KG1 (cell line): ENCODE results near the gene TBL1Y.
"Not testable (repeated sequence)": the region's sequence is repeated elsewhere in the genome, so short reads cannot be mapped to it uniquely, and the experiment has no call there.

Experiments
- DNase-seq: peaks from one replicate; lab custom pipeline; 2025; lab: John Stamatoyannopoulos, UW

The TBL1Y gene

DNA sequence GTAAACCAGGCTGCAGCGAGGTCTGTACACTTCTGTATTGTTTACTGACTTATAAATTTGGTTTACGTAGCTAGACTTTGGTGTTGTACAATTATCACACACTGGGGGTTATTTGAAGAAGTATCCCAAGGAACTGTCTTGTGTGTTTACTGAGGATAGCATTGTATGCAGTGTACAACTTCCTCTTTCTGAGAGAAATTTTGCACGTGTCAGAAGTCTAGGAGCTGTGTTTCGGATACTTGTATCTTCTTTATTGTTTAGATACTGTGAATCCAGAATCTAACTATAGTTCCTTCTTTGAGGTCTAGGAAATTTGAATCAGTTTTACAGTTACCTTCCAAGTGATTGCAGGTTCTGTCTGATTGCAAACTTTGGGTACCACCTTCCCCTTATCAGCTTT is 64.5 kb downstream of the TBL1Y start:
- DNase-seq, result no peak

DNA sequence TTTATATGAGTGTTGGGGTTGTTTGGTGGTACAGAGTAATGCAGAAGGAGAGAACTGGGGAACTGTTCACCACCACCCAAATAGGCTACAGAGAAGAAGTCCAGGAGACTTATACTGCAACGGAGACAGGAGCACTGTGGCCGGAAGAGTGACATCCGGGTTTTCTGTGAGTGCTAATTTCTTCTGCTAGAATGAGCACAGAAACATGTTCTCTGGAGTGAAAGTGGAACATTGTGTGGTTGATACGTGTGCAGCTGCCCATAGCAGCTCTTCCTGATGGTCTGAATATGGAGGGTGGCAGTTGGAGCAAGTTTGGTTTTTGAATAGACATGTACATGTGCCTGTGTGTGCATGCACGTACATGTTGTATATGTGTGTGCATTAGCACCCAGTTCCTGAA is 67.3 kb downstream of the TBL1Y start:
- no peak for DNase-seq

DNA sequence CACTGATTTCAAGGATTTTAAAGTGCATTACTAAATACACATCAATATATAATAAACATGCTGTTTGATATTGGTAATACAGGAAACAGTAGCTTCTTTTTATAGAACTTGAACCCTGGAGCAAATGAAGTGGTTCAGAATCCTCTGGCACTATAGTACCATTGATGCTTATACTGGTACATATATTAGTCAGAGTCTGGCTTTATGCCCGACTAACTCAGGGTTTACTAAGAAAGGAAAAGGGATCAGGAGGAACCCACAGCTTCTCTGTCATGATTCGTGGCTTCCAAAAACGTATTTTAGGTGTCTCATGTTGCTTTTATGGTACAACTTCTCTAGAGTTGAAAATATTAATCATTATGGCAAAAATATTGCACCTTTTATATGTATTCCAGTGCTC is 72.7 kb downstream of the TBL1Y start:
- DNase-seq, result no peak

DNA sequence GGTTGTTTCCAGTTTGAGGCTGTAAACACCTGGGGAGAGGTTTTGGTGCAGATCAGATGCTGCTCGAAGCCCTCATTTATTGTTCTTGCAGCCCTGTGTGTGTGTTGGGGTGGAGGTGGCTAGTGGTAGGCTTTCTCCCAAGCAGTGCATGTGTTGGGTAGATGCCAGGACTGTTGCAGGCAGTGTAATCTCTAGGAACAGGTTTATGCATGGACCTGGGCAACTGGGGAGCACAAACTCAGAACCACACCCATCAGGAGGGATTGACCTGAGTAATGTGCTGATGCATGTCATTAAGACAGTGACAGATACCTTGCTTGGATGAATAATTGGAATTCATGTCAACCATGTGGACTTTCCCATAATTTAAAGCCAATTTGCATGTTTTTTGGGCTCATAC is 77.3 kb downstream of the TBL1Y start:
- no peak for DNase-seq

DNA sequence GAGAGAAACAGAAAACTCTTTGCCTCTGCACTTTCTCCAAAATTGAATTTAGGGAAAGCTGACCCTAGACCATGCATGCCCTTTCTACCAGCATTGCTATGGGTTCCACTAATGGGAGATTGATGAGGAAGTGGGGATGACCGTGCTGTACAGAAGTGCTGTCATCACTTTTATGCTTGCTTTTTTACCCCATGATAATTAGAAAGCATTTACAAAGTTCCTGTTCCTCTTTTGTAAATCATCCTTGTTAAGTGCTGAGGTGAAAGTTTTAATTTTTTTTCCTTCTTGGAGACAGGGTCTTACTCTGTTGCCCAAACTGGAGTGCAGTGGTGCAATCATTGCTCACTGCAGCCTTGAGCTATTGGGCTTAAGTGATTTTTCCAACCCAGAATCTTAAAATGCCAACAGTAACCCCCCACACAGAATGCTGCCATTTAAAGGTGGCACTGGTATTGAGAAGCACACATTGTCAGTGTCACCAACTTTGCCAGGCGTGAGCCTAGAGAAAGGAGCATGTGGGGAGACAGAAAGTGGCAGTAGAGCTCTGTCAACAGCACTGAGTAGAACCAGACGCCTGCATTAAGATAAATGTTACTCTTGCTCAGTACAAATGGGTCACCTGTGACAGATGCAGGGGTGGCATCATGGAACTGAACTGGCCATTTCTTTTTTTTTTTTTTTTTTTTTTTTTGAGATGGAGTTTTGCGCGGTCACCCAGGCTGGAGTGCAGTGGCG is 79.6 kb downstream of the TBL1Y start:
- no peak for DNase-seq

DNA sequence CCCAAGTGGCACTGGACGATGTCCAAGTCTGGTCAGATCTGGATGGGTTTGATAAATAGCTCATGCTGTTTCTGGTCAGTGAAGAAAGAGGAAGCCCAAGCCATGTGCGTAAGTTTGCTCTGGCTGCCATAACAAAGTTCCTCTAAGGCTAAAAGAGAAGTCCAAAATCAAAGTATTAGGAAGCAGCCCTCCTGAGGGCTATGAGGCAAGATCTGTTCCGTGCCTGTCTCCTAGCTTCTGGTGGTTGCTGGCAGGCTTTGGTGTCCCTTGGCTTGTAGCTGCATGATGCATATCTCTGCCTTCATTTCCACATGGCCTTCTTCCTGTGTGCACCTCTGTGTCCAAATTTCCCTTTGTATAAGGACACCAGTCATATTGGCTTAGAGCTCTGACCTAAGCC is 81.5 kb downstream of the TBL1Y start:
- no peak for DNase-seq

DNA sequence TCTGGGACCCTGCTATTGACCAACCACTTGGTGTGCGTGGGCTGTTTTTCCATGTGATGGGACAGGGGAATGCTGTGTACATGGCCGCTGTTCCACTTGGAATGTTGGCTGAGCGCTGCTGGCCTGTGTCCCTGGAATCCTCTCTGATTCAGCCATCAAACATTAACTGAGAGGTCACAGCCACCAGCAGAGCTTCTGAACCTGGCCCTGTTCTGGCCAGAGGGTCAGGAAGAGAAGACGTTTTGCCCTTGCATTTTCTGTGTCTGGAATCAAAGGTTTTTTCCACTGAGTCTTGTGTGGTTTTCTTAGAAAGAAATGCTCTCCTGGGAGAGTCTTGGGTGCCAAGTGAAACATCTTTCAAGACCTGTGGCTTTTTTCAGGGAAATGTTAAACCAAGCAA is 85.5 kb downstream of the TBL1Y start:
- DNase-seq, result no peak

DNA sequence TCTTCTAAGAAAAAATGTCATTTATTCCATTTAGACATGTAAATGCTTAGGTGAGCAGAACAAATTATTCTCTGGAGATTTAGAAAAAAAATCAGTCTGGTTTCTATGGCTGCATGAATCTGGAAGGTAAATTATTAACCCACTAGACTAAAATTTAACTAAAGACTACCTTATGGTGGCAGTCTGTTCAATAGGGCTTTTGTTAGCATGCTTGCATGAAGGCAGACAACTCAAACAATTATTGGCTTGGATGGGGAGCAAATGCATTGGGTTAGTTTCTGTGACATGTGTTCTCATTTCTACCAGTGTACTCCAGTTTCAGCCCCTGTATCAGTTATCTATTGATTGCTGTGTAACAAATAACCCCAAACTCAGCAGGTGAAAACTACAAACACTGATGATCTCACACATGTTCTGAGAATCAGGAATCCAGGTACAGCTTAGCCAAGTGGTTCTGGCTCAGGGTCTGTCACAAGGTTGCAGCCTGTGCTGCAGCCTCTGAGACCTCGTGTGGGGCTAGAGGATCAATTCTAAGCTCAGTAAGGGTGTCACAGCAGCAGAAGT is 87.1 kb downstream of the TBL1Y start:
- DNase-seq, result no peak

DNA sequence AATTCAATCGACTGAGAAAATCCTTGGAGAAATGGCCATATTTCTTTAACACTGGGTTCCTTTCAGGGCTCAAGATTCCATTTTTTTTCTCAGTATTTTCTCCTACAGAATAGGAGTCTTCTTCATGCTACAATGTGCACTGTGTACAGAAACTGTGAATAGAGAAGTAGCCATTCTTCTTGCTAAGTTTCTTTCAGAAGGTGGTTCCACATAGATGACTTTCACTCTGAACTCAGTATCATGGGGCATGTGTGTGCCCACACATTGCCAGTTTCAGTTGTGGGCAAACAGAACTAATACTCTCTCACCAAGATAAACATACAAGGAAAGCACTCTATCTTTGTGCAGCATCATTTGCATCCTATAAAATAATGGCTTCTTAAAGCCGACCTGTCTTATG is 89.4 kb downstream of the TBL1Y start:
- no peak for DNase-seq

DNA sequence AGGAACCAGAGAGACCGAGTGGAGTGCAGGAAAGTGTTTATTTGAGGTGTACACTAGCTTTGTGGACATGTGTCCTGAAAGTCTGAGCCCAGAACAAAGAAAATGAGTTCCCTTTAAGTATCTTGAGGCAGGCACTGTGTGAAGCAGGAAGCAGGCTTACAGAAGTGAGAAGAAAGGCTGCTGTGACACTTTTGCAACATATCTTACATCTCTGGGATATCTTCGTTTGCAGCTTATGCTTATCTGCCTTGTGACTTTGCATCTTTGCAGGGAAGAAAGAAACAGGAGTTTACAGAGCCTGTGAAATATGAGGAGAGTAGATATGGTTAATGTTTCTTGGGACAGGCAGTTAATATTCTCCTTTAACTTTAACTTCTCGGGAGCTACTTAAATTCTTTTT is 92.1 kb downstream of the TBL1Y start:
- DNase-seq, result no peak

DNA sequence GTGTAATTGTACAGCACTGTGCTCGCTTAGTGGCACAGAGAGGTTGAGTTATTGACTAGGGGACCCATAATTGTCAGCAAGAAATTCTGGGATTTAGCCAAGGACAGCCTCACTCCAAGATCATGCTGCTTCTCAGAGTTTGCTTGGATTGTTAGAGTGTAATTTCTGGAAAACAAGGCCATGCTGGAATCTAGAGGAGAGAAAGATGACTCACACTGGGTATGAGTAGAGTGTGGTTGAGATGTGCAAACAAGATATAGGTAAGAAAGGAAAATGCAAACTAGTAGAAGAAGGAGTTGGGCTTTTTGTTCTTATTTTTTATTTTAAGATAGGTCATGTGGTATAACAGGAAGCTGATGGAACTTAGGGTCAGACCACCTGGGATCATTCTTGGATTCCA is 97.4 kb downstream of the TBL1Y start:
- no peak for DNase-seq

DNA sequence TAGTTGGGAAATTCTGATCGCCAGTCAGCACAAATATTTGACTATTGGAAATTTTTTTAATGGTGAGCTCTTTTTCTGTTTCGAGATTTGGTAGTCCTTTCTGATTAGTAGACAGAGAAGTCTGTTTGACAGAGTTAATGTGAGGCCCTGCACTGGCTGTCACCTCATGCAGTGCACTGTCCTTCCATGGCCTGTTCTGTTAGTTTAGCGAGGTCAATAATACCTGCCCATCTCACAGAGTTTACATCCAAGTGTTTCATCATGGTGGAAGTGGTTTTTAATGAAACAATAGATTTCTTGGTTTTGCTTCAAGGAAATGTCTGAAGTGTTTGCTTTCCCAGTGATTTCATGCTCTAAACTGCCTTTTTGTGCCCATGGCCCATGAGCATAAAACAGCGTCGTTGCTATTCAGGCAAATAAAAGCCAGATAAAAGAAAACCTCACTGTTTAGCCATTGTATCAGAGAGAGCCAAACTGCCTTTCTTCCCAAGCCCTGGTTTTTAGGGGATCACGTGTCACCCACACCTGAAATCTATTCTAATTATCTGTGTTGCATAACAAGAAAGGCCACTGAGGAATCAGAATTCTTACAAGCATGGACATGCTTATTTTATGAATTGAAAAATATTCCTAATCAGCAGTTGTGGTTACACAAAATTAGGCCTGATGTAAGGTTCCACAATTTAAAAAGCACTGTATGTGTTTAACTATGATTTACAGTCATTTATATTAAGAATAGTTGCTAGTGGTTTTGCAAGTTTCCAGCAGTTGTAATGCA is 98.3 kb downstream of the TBL1Y start:
- DNase-seq, result no peak

DNA sequence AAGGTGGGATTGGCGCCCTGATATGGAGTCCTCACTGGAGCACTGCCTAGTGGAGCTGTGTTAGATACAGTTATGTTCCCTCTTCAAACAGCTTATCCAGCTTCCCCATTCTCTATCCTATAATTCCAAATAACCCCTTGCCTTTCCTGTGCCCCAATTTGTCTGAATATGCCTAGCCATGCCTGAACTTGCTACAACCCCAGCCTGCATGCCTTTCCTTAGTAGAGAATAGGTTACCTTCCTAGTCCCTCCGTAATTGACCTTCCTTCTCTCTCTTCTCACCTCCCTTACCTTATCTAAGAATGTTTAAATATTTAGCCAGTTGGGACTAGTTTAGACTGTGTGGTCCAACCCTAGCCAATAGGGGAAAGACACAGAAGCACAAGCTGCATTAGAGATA is 102.6 kb downstream of the TBL1Y start:
- no peak for DNase-seq

DNA sequence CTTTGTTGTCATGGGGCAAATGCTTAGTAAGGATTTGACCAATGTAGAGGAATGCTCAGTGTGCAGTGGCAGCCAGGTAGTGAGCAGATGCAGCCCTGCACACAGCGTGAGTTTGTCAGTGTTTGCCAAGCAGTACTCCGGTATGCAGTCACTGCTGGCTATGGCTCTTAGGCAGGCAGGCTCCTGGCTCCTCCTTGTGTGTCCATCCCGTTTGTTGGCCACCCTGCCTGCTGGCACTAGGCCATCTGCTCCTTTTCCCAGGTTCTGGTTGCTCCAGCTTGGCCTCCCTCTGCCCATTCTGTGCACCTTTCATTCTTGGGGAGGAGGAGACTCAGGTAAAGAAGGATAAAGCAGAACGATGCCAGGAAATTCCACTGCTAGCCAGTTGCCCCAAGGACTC is 106.0 kb downstream of the TBL1Y start:
- no peak for DNase-seq

DNA sequence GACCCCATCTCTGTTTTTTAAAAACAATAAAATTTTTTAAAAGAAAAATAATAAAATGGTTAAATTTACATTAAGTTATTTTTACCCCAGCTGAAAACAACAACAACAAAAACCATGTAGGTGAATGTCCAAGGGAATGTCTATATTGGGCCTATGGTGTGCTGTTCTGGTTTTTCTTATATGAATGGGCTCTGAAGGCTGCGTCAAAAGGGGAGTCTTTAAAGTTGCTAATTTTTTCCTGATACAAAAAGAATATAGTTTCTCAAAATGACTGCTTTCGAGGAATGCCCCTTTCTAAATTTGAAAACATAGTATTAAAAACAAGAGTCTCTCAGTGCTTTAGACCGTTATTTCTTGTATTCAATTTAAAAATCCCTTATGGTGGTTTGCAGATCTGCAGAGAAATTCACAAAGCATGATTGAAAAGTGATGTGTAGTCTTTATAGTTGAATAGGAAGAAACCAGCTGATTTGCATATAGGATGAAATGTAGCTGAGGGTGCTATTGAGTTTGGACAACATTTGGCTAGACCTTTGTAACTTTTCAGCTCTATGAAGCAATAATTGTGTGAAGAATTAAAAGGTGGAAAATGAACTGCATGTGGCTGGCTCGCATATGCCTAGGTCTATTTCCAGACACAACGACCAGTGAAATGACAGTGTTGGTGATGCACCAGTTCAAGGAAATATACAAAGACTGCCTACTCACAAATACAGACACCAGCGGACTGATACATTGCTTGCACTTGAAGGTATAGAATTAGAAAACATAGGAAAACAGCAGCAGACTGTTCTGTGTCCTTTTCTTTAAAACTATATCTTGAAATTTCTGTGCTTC is 107.0 kb downstream of the TBL1Y start:
- no peak for DNase-seq

DNA sequence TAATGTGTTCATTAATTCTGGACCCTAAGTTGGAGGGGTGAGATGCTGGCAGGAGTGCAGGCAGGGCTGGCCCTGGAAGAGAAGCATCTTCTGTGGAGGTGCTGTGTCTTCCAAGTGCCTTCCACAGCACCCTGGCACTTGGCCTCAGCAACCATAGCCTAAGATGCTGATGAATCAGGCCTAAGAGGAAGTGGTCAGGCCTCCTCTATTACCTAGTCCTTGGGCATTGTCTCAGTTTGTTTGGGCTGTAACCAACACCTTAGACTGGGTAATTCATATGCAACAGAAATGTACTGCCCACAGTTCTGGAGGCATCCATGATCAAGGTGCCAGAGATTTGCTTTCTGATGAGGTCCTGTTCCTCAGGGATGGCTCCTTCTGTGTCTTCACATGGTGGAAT is 128.5 kb downstream of the TBL1Y start:
- no peak for DNase-seq

DNA sequence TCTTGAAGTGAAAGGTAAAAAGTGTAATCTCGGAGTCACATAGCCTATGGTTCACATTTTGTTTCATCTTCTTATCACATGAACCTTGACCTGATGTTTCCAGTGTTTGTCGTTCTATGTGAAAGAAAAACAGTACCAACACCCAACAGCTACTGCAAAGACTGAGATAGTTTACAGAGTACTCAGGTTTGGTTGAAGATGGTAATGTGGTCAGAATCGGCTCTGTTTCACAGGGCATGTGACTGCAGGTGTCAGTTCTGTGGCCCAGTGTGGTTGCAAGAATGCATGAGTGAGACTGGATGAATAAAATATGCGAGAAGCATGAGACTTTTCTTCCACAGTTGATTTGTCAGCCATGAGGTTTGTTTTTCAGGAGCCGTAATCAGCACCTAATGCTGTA is 130.2 kb downstream of the TBL1Y start:
- DNase-seq, result no peak

DNA sequence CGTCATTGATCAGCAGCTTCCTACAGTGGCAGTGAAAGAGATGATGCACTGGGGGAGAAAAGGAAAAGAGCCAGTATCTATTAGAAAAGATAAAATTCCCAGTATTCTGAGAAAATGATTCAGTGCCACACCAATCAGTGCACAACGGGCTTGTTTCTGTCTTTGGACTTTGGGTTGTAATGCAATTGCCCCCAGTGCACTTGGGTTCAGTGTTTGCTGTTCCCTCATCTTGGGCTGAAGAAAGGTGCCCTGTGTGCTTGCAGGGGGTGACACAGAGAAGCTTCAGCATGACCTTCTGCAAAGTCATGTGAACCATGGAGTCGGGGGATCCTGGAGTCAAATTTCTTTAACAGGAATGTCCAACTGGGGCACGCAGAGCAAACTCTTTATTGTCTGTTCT is 131.5 kb downstream of the TBL1Y start:
- DNase-seq, result no peak

DNA sequence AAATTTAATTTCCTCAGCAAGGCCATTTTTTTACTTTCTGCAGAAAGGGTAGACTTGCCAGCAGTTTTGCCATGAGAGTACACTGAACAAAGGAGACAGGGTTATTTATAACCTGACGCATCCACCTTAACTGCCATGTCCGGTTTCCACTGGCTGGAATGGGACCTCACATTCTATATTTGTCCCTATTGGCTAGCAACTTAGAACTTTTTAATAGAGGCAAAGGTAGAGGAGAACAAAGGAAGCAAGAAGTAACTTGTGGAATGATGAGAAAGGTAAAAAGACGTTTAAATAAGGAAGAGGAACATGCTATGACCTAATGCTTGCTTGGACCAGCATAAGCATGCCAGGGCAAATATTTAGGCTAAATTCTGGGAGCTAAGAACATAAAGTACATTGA is 142.0 kb downstream of the TBL1Y start:
- DNase-seq, result not testable (repeated sequence)

DNA sequence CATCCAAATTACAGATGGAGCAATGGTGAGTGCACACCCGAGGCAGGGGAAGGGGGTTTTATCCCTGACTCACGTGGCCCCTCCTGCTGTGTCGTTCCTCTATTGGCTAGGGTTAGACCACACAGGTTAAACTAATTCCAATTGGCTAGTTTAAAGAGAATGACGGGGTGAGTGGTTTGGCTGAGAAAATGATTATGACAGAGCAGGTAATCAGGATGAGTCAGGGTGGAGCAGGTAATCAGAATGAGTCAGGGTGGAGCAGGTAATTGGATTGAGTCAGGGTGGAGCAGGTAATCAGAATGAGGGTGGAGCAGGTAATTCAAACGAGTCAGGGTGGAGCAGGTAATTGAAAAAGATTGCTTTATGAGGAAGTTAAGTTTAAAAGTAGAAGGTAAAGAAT is 146.4 kb downstream of the TBL1Y start:
- no peak for DNase-seq

DNA sequence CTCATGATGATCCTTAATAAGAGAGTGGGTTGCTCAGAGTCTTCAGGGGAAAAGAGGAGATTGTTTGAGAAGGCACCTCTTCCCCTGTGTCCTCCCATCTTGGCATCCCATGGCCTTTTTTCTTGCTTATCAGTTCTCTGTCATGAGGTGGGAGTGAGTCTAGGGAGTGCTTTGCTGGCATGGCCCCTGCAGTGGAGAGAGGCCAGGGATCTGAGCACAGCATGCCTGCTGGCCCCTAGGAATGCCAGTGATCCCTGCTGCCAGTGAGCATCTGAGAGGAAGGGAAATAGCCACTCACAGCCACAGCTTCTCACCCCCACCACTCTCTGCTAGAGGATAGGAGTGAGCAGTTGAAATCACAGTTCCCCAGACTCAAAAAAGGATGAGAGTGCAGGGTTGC is 168.2 kb downstream of the TBL1Y start:
- no peak for DNase-seq

DNA sequence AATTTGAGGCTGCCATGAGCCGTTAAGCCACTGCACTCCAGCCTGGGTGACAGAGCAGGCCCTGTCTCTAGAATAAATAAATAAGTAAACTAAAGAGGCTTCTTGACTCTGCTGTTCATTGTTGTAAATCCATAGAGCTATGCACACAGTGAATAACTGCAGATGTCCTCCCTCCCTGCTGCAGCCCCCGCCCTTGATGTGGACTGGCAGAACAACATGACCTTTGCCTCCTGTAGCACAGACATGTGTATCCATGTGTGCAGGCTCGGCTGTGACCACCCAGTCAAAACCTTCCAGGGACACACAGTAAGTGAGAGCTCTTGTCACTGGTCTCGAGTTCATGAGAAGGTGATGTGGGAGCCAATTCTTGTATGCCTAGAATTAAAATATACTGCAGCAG is 170.1 kb downstream of the TBL1Y start:
- DNase-seq, result not testable (repeated sequence)

DNA sequence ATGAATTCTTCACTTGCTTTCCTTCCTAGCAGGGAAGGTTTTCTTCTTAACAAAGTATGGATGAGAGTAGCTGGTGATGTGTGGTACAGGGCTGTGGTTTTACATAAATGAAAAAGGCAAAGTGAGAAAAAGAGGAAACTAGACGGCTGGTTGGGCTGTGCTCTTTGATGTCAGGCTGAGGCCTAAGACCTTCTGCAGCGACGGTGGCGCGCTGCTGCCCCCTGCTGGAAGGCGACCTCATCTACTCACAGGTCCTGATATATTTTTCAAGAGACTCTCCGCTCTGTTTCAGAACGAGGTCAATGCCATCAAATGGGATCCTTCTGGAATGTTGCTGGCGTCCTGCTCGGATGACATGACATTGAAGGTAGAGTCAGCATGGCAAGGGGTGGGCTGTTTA is 175.1 kb downstream of the TBL1Y start:
- peak; percentile 20 for DNase-seq
